CD14-positive monocyte (primary cell): ENCODE measurements around the gene DUSP28. TPM values are rescaled to one million over a fixed set of nuclear protein-coding genes. Genes with fewer than 3 reads are reported as not detected.
A peak's percentile ranks its signal among the peaks of the same experiment; 100 is the strongest.

Source experiments
- DNase-seq, 3 donors: peaks; one replicate each; pipeline ENCODE4 v3.0.0-alpha.2; 2011 to 2022
- H2AFZ ChIP-seq: 2 replicates; pipeline ENCODE4 v1.6.0; 2012; ENCODE audit warnings: mild to moderate bottlenecking, low read depth, low read length, inconsistent platforms; ENCODE audit not compliant: insufficient read depth, poor library complexity, severe bottlenecking
- H3K27ac ChIP-seq, 2 donors: 1 replicate in 1 of 2; 2 replicates in 1 of 2; pipeline ENCODE4 v1.5.1; 2012 to 2013; ENCODE audit warnings: low read length in 2 of 2, control low read depth in 1 of 2, inconsistent platforms in 1 of 2, low read depth in 1 of 2, mild to moderate bottlenecking in 1 of 2
- H3K27me3 ChIP-seq, 2 donors: one replicate each; pipeline versions ENCODE4 v1.6.0 to v1.6.1; 2011 to 2013; ENCODE audit warnings: low read length in 2 of 2; ENCODE audit not compliant: control insufficient read depth in 2 of 2, insufficient read depth in 2 of 2
- H3K36me3 ChIP-seq, 2 donors: replicated peaks in 1 of 2; 1 replicate in 1 of 2; 2 replicates in 1 of 2; pipeline versions ENCODE4 v1.5.1 to v1.6.1; 2012 to 2013; ENCODE audit warnings: low read length in 2 of 2, control low read depth in 1 of 2, inconsistent platforms in 1 of 2, mild to moderate bottlenecking in 1 of 2; ENCODE audit not compliant: insufficient read depth in 2 of 2, control insufficient read depth in 1 of 2
- H3K4me1 ChIP-seq, 2 donors: 1 replicate in 1 of 2; 2 replicates in 1 of 2; pipeline versions ENCODE4 v1.5.1 to v1.6.1; 2012 to 2013; ENCODE audit warnings: low read length in 2 of 2, control low read depth in 1 of 2, inconsistent platforms in 1 of 2, mild to moderate bottlenecking in 1 of 2, moderate library complexity in 1 of 2; ENCODE audit not compliant: insufficient read depth in 2 of 2, control insufficient read depth in 1 of 2
- H3K4me2 ChIP-seq: replicated peaks from 2 replicates; pipeline ENCODE3; 2012; ENCODE audit warnings: low read length, moderate library complexity, mild to moderate bottlenecking; ENCODE audit not compliant: poor library complexity, severe bottlenecking; ENCODE audit errors: extremely low read depth
- H3K4me3 ChIP-seq, 3 experiments: fragments of 200-600 bp in 1 of 3; sonication (generic) in 1 of 3; replicated peaks in 1 of 3; 1 replicate in 2 of 3; 2 replicates in 1 of 3; pipeline ENCODE4 v1.5.1; 2011 to 2013; ENCODE audit warnings: low read length in 3 of 3, mild to moderate bottlenecking in 3 of 3, control low read depth in 2 of 3, low read depth in 2 of 3, inconsistent platforms in 1 of 3, moderate library complexity in 1 of 3
- H3K79me2 ChIP-seq: 2 replicates; pipeline ENCODE4 v1.6.0; 2012; ENCODE audit warnings: mild to moderate bottlenecking, control low read depth, inconsistent platforms, low read length, moderate library complexity; ENCODE audit not compliant: insufficient read depth
- H3K9ac ChIP-seq: 2 replicates; pipeline ENCODE4 v1.6.0; 2017; ENCODE audit warnings: low read length, mild to moderate bottlenecking; ENCODE audit not compliant: insufficient read depth, poor library complexity, severe bottlenecking
- H3K9me3 ChIP-seq, 2 donors: replicated peaks in 1 of 2; 1 replicate in 1 of 2; 2 replicates in 1 of 2; pipeline versions ENCODE4 v1.5.1 to v1.6.1; 2012 to 2013; ENCODE audit warnings: low read length in 2 of 2, control low read depth in 1 of 2; ENCODE audit not compliant: control insufficient read depth in 1 of 2, insufficient read depth in 1 of 2
- H4K20me1 ChIP-seq: 2 replicates; pipeline ENCODE4 v1.6.0; 2012; ENCODE audit warnings: mild to moderate bottlenecking, low read length, control low read depth, moderate library complexity; ENCODE audit not compliant: insufficient read depth
- H3K27ac Mint-ChIP-seq, 7 donors: one replicate each; pipeline ENCODE4 v1.8.0; 2020; ENCODE audit warnings: mild to moderate bottlenecking in 7 of 7, mixed read lengths in 7 of 7, moderate library complexity in 6 of 7, inconsistent platforms in 2 of 7
- H3K27me3 Mint-ChIP-seq, 3 donors: one replicate each; pipeline ENCODE4 v1.8.0; 2021 to 2022; ENCODE audit warnings: low read depth in 3 of 3, mild to moderate bottlenecking in 3 of 3, mixed read lengths in 3 of 3, moderate library complexity in 3 of 3, inconsistent platforms in 1 of 3
- H3K36me3 Mint-ChIP-seq, 2 donors: one replicate each; pipeline ENCODE4 v1.8.0; 2020; ENCODE audit warnings: mixed read lengths in 2 of 2, inconsistent platforms in 1 of 2, mild to moderate bottlenecking in 1 of 2
- H3K4me1 Mint-ChIP-seq: one replicate; pipeline ENCODE4 v1.8.0; 2020; ENCODE audit warnings: mild to moderate bottlenecking, mixed read lengths
- H3K4me3 Mint-ChIP-seq, 2 donors: one replicate each; pipeline ENCODE4 v1.8.0; 2020; ENCODE audit warnings: mild to moderate bottlenecking in 2 of 2, mixed read lengths in 2 of 2, moderate library complexity in 1 of 2
- H3K9me3 Mint-ChIP-seq, 7 donors: one replicate each; pipeline ENCODE4 v1.8.0; 2020 to 2022; ENCODE audit warnings: mixed read lengths in 7 of 7, mild to moderate bottlenecking in 6 of 7, moderate library complexity in 6 of 7, inconsistent platforms in 2 of 7
- WGBS: methylation state at CpG from one replicate; pipeline ENCODE4 v1.1.5; 2013; ENCODE audit warnings: missing lambda C conversion rate; ENCODE audit not compliant: insufficient coverage; 5-methylcytosine and 5-hydroxymethylcytosine counted together
- intact Hi-C, 2 donors: fragments of 100-400 bp; cut with micrococcal nuclease; formaldehyde crosslinking; loops; one replicate each; pipeline versions ENCODE4 v1.15.0 to v1.15.1; 2023
- polyA plus RNA-seq, 3 donors: library from polyadenylated mRNA; depleted of rRNA in 1 of 3; unstranded in 2 of 3; stranded (reverse) in 1 of 3; fragments of 300-500 nt in 2 of 3; fragments of >200 nt in 1 of 3; fragmentation: Illumina TruSeq in 2 of 3; gene quantifications; 1 replicate in 2 of 3; 2 replicates in 1 of 3; pipeline ENCODE4 v1.2.3, GENCODE V29; 2012 to 2021
- TF ChIP-seq, protein P1 (sequence below): fragments of 200-600 bp; IDR thresholded peaks from one replicate; pipeline ENCODE4 v1.8.0; 2022; ENCODE audit warnings: antibody characterized with exemption, mild to moderate bottlenecking

Gene DUSP28
- polyA plus RNA-seq, 3 donors = 10.8 to 17.7 (median 17.1) TPM

GRCh38 chr2:240579771-240580614 lies 19.8 kb downstream of the DUSP28 start:
- Mint-ChIP-seq H3K4me3 (peak overlapping the region; percentile 31 to 54), H3K9me3 (peaks cover 0 to 3% (median 0%) of the 10 kb centered on the region in 7 donors), H3K27me3 (peaks cover 0 to 4% (median 2%) of the 10 kb centered on the region in 3 donors), H3K27ac (peak overlapping the region; percentile 94 to 98 (median 97)), H3K36me3 (peaks cover 52 to 54% of the 10 kb centered on the region in 2 donors), H3K4me1 (peaks cover 59% of the 10 kb centered on the region)
- TF ChIP-seq, protein P1, sequence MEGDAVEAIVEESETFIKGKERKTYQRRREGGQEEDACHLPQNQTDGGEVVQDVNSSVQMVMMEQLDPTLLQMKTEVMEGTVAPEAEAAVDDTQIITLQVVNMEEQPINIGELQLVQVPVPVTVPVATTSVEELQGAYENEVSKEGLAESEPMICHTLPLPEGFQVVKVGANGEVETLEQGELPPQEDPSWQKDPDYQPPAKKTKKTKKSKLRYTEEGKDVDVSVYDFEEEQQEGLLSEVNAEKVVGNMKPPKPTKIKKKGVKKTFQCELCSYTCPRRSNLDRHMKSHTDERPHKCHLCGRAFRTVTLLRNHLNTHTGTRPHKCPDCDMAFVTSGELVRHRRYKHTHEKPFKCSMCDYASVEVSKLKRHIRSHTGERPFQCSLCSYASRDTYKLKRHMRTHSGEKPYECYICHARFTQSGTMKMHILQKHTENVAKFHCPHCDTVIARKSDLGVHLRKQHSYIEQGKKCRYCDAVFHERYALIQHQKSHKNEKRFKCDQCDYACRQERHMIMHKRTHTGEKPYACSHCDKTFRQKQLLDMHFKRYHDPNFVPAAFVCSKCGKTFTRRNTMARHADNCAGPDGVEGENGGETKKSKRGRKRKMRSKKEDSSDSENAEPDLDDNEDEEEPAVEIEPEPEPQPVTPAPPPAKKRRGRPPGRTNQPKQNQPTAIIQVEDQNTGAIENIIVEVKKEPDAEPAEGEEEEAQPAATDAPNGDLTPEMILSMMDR = peak; percentile 50
- DNase-seq = peak; percentile 92 to 96 (median 95)
- WGBS = 12% methylated on average over 22 of the region's 27 CpGs
- Histone ChIP-seq H2AFZ (no peak overlapping the region), H3K9me3 (no peaks in the 10 kb centered on the region), H3K4me1 (peaks cover 45 to 53% of the 10 kb centered on the region in 2 donors), H3K79me2 (peaks cover 74% of the 10 kb centered on the region), H3K27me3 (no peaks in the 10 kb centered on the region), H3K4me3 (peak overlapping the region in 1 of 3 experiments; percentile 34), H3K27ac (peak overlapping the region; percentile 88 to 96), H3K9ac (peak overlapping the region; percentile 71), H3K4me2 (peak overlapping the region; percentile 64), H4K20me1 (peaks cover 63% of the 10 kb centered on the region), H3K36me3 (peaks cover 37 to 46% of the 10 kb centered on the region in 2 donors)
- intact Hi-C loops = loop anchor here (2.0 to 10.0 kb wide), 3 partner anchors 45 to 555 kb away; partner anchors contain the start of genes GPR35 (in 1 of the 2) and NDUFA10 (in 1 of the 2)

- no peak for DNase-seq
- Mint-ChIP-seq H3K27me3 (peaks cover 0 to 3% (median 2%) of the 10 kb centered on the region in 3 donors), H3K4me3 (no peak overlapping the region), H3K36me3 (peaks cover 37 to 38% of the 10 kb centered on the region in 2 donors), H3K9me3 (peaks cover 0 to 3% (median 0%) of the 10 kb centered on the region in 7 donors), H3K4me1 (peaks cover 68% of the 10 kb centered on the region), H3K27ac (peak overlapping the region in 5 of 7 donors; percentile 4 to 70 (median 55))
- Histone ChIP-seq H3K36me3 (peaks cover 19 to 28% of the 10 kb centered on the region in 2 donors), H4K20me1 (peaks cover 49% of the 10 kb centered on the region), H3K27ac (no peak overlapping the region), H2AFZ (no peak overlapping the region), H3K4me2 (no peak overlapping the region), H3K4me3 (no peak overlapping the region), H3K79me2 (peaks cover 76% of the 10 kb centered on the region), H3K9ac (no peak overlapping the region), H3K27me3 (no peaks in the 10 kb centered on the region), H3K4me1 (peaks cover 54 to 68% of the 10 kb centered on the region in 2 donors), H3K9me3 (no peaks in the 10 kb centered on the region)
- TF ChIP-seq, protein P1 = no peak
- intact Hi-C loops = loop anchor here (2.0 to 10.0 kb wide), 3 partner anchors 43 to 557 kb away; partner anchors contain the start of genes GPR35 (in 1 of the 2) and NDUFA10 (in 1 of the 2)
- WGBS = 97% methylated on average over 3 of the region's 5 CpGs
Observed at GRCh38 chr2:240581811-240582210, 21.7 kb downstream of the DUSP28 start.
